NB4 (cell line): ENCODE data around the gene RPUSD3.
A peak's percentile ranks its signal among the peaks of the same experiment; 100 is the strongest.

Experiments used
- DNase-seq: peaks from one replicate; pipeline ENCODE4 v3.0.0; 2010; ENCODE audit warnings: low read depth
- H3K4me3 ChIP-seq: one replicate; pipeline ENCODE4 v1.5.1; 2011; ENCODE audit warnings: mild to moderate bottlenecking, low read depth, low read length, moderate library complexity
- CTCF ChIP-seq: IDR thresholded peaks from one replicate; pipeline ENCODE4 v1.5.1; 2012; ENCODE audit warnings: low read depth, low read length
- MAX ChIP-seq: IDR thresholded peaks from 2 replicates; pipeline ENCODE4 v1.6.1; 2011; ENCODE audit warnings: low read depth, low read length
- MYC ChIP-seq: IDR thresholded peaks from 2 replicates; pipeline ENCODE4 v1.6.1; 2011; ENCODE audit warnings: low read depth, low read length
- POLR2A ChIP-seq: IDR thresholded peaks from 2 replicates; pipeline ENCODE4 v1.6.1; 2011; ENCODE audit warnings: mild to moderate bottlenecking; ENCODE audit not compliant: insufficient read length; ENCODE audit errors: extremely low read depth

The RPUSD3 gene

DNA sequence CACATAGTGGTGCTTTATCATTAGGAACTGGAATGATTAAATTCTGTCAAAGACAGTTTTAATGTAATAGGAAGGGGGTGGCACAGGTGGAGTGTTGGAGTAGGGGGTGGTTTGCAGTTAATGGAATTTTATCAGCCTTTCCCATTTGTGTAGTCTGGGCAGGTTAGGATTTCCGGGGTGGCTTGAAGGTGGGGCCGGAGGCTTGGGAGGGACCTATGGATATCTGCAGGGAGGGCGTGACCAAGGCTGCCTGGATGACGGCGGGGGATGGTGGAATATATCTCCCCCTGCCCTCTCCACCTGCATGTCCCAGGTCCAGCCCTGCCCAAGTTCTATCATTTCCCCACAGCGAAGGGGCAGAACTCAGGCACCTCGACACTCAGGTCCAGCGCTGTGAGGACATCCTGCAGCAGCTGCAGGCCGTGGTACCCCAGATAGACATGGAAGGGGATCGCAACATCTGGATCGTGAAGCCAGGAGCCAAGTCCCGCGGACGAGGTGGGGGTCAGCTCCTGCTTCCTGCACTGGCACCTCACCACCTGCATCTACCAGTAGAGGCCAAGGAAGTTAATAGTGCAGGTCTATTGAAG lies 18.3 kb downstream of the RPUSD3 start:
- TF ChIP-seq POLR2A (no peak), MAX (no peak), CTCF (no peak), MYC (no peak)

DNA sequence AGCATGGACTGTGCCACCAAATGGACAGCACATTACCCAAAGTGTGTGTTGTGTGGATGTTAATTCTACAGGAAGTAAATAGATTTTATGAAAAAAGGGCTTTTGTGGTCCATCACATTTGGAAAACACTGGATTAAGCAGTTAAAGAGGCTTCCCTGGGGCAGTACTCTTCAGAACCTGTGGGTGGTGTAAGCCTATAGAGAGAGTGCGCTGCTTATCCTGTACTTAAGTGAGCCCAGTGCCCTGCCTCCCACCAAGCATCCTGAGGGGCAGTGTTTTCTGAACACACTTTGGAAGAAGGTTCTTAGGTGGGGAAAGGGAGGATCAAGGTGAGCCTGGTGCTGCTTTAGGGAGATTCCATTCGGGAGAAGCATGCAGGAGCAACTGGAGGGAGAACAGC lies 22.9 kb downstream of the RPUSD3 start:
- H3K4me3 ChIP-seq, result no peak overlapping the region
- TF ChIP-seq MYC (no peak), POLR2A (no peak), CTCF (peak; percentile 23)
- DNase-seq, result peak; percentile 27

More for the DNA sequence above, 18.3 kb downstream of the RPUSD3 start:
- no peak overlapping the region for H3K4me3 ChIP-seq
- no peak for DNase-seq

- no peak for DNase-seq
- no peak overlapping the region for H3K4me3 ChIP-seq
- no peak for TF ChIP-seq MAX
- TF ChIP-seq CTCF, result no peak
- no peak for TF ChIP-seq MYC
- TF ChIP-seq POLR2A, result no peak
Measured at GRCh38 chr3:9820543-9820942, 23.3 kb downstream of the RPUSD3 start.

DNA sequence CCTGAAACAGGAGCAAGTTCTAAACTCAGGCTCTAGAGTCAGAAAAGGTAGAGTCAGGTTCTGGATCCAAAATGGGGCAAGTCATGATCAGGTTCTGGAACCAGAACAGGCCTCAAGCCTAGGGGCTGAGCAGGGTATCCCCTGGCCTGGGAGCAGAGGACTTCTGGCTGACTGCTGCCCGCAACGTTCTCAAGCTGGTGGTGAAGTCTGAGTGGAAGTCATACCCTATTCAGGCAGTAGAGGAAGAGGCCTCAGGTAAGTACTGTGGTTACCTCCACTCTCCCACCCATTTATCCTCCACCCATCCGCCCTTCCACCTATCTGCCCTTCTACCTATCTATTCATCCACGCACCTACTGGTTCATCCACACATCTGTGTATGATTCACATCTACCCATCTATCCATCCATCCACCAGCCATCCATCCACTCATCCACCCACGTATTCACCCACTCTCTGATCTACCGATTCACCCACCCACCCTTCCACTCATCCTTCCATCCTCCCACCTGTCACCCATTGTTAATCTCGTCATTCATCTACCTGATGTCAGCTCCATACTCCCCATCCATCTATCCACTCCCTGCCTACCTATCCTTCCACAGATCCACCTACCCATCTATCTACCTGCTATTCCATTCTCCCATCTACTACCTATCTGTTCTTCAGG lies 25.0 kb downstream of the RPUSD3 start:
- H3K4me3 ChIP-seq, result no peak overlapping the region
- DNase-seq, result no peak
- no peak for TF ChIP-seq CTCF
- no peak for TF ChIP-seq POLR2A
- TF ChIP-seq MYC, result no peak
- no peak for TF ChIP-seq MAX

- H3K4me3 ChIP-seq, result no peak overlapping the region
- TF ChIP-seq CTCF (no peak), MAX (no peak), POLR2A (no peak)
- DNase-seq, result no peak
Measured at GRCh38 chr3:9817436-9817835, 26.4 kb downstream of the RPUSD3 start.
